HG02678 (cell line): Measurements from ENCODE around the gene PDZRN4.
"Not testable (repeated sequence)": the region's sequence is repeated elsewhere in the genome, so short reads cannot be mapped to it uniquely, and the experiment has no call there.

Experiments used
- ATAC-seq: cut with Tn5 transposase; IDR thresholded peaks from one replicate; pipeline ENCODE4 v1.9.1; 2021; ENCODE audit warnings: mild to moderate bottlenecking, moderate library complexity; ENCODE audit not compliant: unreplicated experiment

PDZRN4 gene

GRCh38 chr12:41280341-41281095 is 92.4 kb downstream of the PDZRN4 start:
- ATAC-seq = not testable (repeated sequence)

GRCh38 chr12:41285470-41285869 is 97.3 kb downstream of the PDZRN4 start:
- ATAC-seq = not testable (repeated sequence)

- no peak for ATAC-seq
Measured at GRCh38 chr12:41286426-41286825, 98.3 kb downstream of the PDZRN4 start.

GRCh38 chr12:41287500-41288141 is 99.5 kb downstream of the PDZRN4 start:
- no peak for ATAC-seq

GRCh38 chr12:41288142-41288811 is 100.2 kb downstream of the PDZRN4 start:
- ATAC-seq = no peak

GRCh38 chr12:41289501-41289900 is 101.4 kb downstream of the PDZRN4 start:
- ATAC-seq = no peak

GRCh38 chr12:41293011-41293410 is 104.9 kb downstream of the PDZRN4 start:
- no peak for ATAC-seq

- ATAC-seq = no peak
Measured at GRCh38 chr12:41293461-41293860, 105.3 kb downstream of the PDZRN4 start.

- no peak for ATAC-seq
Measured at GRCh38 chr12:41302979-41303403, 114.9 kb downstream of the PDZRN4 start.

GRCh38 chr12:41304526-41304925 is 116.4 kb downstream of the PDZRN4 start:
- ATAC-seq = no peak

GRCh38 chr12:41310367-41310766 is 122.2 kb downstream of the PDZRN4 start:
- no peak for ATAC-seq

- ATAC-seq = no peak
Measured at GRCh38 chr12:41311883-41312282, 123.8 kb downstream of the PDZRN4 start.

GRCh38 chr12:41312451-41312850 is 124.3 kb downstream of the PDZRN4 start:
- ATAC-seq = not testable (repeated sequence)

- no peak for ATAC-seq
Measured at GRCh38 chr12:41325336-41325735, 137.2 kb downstream of the PDZRN4 start.

- no peak for ATAC-seq
Measured at GRCh38 chr12:41327096-41327895, 139.2 kb downstream of the PDZRN4 start.

GRCh38 chr12:41333974-41334373 is 145.9 kb downstream of the PDZRN4 start:
- no peak for ATAC-seq

GRCh38 chr12:41334390-41334789 is 146.3 kb downstream of the PDZRN4 start:
- no peak for ATAC-seq

GRCh38 chr12:41336041-41336549 is 148.0 kb downstream of the PDZRN4 start:
- ATAC-seq = no peak

GRCh38 chr12:41339784-41340183 is 151.7 kb downstream of the PDZRN4 start:
- ATAC-seq = no peak

- ATAC-seq = no peak
Measured at GRCh38 chr12:41344776-41345470, 156.8 kb downstream of the PDZRN4 start.
